Fibroblast of lung (primary cell): ENCODE data around the gene CMTM1. TPM values are rescaled to one million over a fixed set of nuclear protein-coding genes. Genes with fewer than 3 reads are reported as not detected.
"Not testable (repeated sequence)": the region's sequence is repeated elsewhere in the genome, so short reads cannot be mapped to it uniquely, and the experiment has no call there.

Experiments
- DNase-seq, 2 donors: peaks; one replicate each; pipeline versions ENCODE4 v3.0.0 to v3.0.0-alpha.2; 2010; ENCODE audit warnings: low read depth in 2 of 2
- H2AFZ ChIP-seq: 2 replicates; pipeline ENCODE4 v1.5.1; 2012; ENCODE audit warnings: low read length, control low read depth, inconsistent platforms
- H3K27ac ChIP-seq: 2 replicates; pipeline ENCODE4 v1.5.1; 2011; ENCODE audit warnings: low read length, control low read depth; ENCODE audit not compliant: insufficient read depth
- H3K27me3 ChIP-seq: 2 replicates; pipeline ENCODE4 v1.5.1; 2011; ENCODE audit warnings: mild to moderate bottlenecking, low read length; ENCODE audit not compliant: control insufficient read depth, insufficient read depth
- H3K36me3 ChIP-seq: 2 replicates; pipeline ENCODE4 v1.5.1; 2011; ENCODE audit warnings: low read length; ENCODE audit not compliant: control insufficient read depth, insufficient read depth
- H3K4me1 ChIP-seq: 2 replicates; pipeline ENCODE4 v1.5.1; 2011; ENCODE audit warnings: low read length; ENCODE audit not compliant: control insufficient read depth, insufficient read depth; ENCODE audit errors: extremely low read depth
- H3K4me2 ChIP-seq: 2 replicates; pipeline ENCODE4 v1.5.1; 2011; ENCODE audit warnings: low read length, control low read depth; ENCODE audit not compliant: insufficient read depth; ENCODE audit errors: extremely low read depth
- H3K4me3 ChIP-seq, 4 experiments: fragments of 200-600 bp in 1 of 4; sonication (generic) in 1 of 4; replicated peaks in 1 of 4; 2 replicates each; pipeline ENCODE4 v1.5.1; 2011 to 2016; ENCODE audit warnings: low read length in 4 of 4, low read depth in 3 of 4, mild to moderate bottlenecking in 3 of 4, control low read depth in 2 of 4, inconsistent platforms in 1 of 4, mixed read lengths in 1 of 4; ENCODE audit not compliant: insufficient read depth in 1 of 4; ENCODE audit errors: control extremely low read depth in 1 of 4
- H3K79me2 ChIP-seq: 2 replicates; pipeline ENCODE4 v1.5.1; 2012; ENCODE audit warnings: mild to moderate bottlenecking, low read length, inconsistent platforms; ENCODE audit not compliant: control insufficient read depth, insufficient read depth
- H3K9ac ChIP-seq: 2 replicates; pipeline ENCODE4 v1.5.1; 2011; ENCODE audit warnings: mild to moderate bottlenecking, low read length, control low read depth; ENCODE audit not compliant: insufficient read depth
- H3K9me3 ChIP-seq: 2 replicates; pipeline ENCODE4 v1.5.1; 2012; ENCODE audit warnings: low read depth, low read length; ENCODE audit not compliant: control insufficient read depth, insufficient read depth
- H4K20me1 ChIP-seq: 2 replicates; pipeline ENCODE4 v1.5.1; 2011; ENCODE audit warnings: low read length; ENCODE audit not compliant: control insufficient read depth, insufficient read depth; ENCODE audit errors: extremely low read depth
- EZH2 ChIP-seq: IDR thresholded peaks from 2 replicates; pipeline ENCODE4 v1.5.1; 2012; ENCODE audit warnings: low read length, control low read depth, mild to moderate bottlenecking; ENCODE audit errors: missing control alignments
- polyA plus RNA-seq, 2 donors: library from polyadenylated mRNA; depleted of rRNA in 1 of 2; stranded (reverse) in 1 of 2; unstranded in 1 of 2; fragments of >200 nt; gene quantifications; 2 replicates each; pipeline ENCODE4 v1.2.1, GENCODE V29; 2011 to 2012; ENCODE audit warnings: missing spikeins in 1 of 2
- total RNA-seq: library from RNA; depleted of rRNA; stranded (reverse); fragments of >200 nt; gene quantifications from 2 replicates; pipeline ENCODE4 v1.2.1, GENCODE V29; 2014
- TF ChIP-seq, protein P1 (sequence below), 2 donors: IDR thresholded peaks in 1 of 2; conservative IDR thresholded peaks in 1 of 2; 1 replicate in 1 of 2; 2 replicates in 1 of 2; pipeline ENCODE4 v1.5.1; 2011 to 2012; ENCODE audit warnings: low read length in 2 of 2, control low read depth in 1 of 2, inconsistent platforms in 1 of 2, low read depth in 1 of 2, mild to moderate bottlenecking in 1 of 2

Gene CMTM1
- total and polyA plus RNA-seq, 2 donors (not counting 1 experiment from before 2014, with no cell fraction given), result 0.99 to 1.5 TPM

DNA sequence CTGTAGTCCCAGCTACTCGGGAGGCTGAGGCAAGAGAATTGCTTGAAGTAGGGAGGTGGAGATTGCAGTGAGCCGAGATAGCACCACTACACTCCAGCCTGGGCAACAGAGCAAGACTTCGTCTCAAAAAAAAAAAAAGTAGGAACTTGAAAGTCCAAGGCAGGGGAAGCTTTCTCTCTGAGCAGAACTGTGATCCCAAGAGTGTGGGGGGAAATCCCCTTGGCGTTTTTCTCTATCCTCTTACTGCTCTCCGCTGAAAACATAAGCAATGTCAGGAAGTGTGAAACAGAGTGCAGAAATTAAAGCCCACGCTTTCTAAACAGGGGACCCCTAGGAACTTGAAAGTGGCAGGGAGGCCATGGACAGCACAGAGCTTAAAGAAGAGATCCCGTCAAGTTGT lies 28.5 kb downstream of the CMTM1 start:
- Histone ChIP-seq H3K9ac (no peak overlapping the region), H3K36me3 (no peaks in the 10 kb centered on the region), H3K9me3 (no peaks in the 10 kb centered on the region), H2AFZ (no peak overlapping the region), H4K20me1 (no peaks in the 10 kb centered on the region), H3K4me1 (no peaks in the 10 kb centered on the region), H3K27ac (no peak overlapping the region), H3K27me3 (peaks cover 6% of the 10 kb centered on the region), H3K4me2 (no peak overlapping the region), H3K4me3 (no peak overlapping the region), H3K79me2 (no peaks in the 10 kb centered on the region)
- DNase-seq, result no peak
- TF ChIP-seq EZH2, result no peak
- TF ChIP-seq, protein P1, sequence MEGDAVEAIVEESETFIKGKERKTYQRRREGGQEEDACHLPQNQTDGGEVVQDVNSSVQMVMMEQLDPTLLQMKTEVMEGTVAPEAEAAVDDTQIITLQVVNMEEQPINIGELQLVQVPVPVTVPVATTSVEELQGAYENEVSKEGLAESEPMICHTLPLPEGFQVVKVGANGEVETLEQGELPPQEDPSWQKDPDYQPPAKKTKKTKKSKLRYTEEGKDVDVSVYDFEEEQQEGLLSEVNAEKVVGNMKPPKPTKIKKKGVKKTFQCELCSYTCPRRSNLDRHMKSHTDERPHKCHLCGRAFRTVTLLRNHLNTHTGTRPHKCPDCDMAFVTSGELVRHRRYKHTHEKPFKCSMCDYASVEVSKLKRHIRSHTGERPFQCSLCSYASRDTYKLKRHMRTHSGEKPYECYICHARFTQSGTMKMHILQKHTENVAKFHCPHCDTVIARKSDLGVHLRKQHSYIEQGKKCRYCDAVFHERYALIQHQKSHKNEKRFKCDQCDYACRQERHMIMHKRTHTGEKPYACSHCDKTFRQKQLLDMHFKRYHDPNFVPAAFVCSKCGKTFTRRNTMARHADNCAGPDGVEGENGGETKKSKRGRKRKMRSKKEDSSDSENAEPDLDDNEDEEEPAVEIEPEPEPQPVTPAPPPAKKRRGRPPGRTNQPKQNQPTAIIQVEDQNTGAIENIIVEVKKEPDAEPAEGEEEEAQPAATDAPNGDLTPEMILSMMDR (conservative IDR thresholded peaks at IDR 0.05 in 1 of 2, IDR thresholded peaks at IDR 0.05 in 1 of 2; ENCODE audit: low read depth in 1 of 2, low read length in 2 of 2), result no peak

DNA sequence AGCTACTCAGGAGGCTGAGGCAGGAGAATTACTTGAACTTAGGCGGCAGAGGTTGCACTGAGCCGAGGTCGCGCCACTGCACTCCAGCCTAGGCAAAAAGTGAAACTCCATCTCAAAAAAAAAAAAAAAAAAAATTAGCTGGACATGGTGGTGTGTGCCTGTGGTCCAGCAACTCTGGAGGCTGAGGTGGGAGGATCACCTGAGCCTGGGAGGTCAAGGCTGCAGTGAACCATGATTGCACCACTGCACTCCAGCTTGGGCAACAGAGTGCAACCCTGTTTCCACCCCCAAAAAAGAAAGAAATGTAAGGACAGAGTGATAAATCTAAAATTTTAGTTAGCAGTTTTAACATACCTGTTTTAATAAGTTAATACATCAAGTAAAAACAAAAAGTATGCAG lies 30.3 kb downstream of the CMTM1 start:
- not testable (repeated sequence) for H3K79me2 ChIP-seq, H3K4me1 ChIP-seq, H3K9ac ChIP-seq, H3K4me3 ChIP-seq, DNase-seq, H2AFZ ChIP-seq, H4K20me1 ChIP-seq, H3K36me3 ChIP-seq, H3K27me3 ChIP-seq, H3K9me3 ChIP-seq, H3K27ac ChIP-seq, H3K4me2 ChIP-seq

DNA sequence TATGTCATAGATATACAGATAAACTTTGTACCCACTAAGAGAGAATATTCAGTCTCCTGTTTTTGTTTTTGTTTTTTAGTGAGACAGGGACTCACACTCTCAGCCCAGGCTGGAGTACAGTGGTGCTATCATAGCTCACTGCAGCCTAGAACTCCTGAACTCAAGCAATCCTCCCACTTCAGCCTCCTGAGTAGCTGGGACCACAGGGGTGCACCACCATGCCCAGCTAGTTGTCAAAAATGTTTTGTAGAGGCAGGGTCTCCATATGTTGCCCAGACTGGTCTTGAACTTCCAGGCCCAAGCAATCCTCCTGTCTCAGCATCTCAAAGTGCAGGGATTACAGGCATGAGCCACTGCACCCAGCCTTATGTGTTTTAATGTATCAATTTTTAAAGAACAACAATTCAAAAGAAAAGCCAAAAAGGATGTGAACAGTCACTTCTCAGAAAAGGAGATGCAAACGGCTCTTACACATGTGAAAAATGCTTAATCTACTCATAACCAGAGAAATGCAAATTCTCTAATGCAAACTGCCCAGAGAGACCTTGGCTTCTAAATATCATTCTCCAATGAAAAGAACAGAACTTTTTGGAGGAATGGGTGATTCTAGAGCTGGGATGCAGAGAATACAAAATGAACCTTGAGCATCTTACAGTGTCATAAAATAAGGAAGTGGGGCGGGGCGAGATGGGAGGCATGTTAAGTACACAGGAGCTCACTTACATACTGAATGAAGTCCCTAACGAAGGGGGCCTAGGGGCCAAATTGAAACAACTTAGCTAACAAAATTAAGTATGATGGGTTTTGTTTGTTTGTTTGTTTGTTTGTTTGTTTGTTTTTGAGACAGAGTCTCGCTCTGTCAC lies 31.0 kb downstream of the CMTM1 start:
- TF ChIP-seq, protein P1 (conservative IDR thresholded peaks at IDR 0.05 in 1 of 2, IDR thresholded peaks at IDR 0.05 in 1 of 2; ENCODE audit: low read depth in 1 of 2, low read length in 2 of 2), result no peak
- no peak for TF ChIP-seq EZH2
- H3K79me2 ChIP-seq, result no peaks in the 10 kb centered on the region
- no peak for DNase-seq
- H3K9me3 ChIP-seq, result no peaks in the 10 kb centered on the region
- H3K27me3 ChIP-seq, result peaks cover 9% of the 10 kb centered on the region
- no peak overlapping the region for H3K27ac ChIP-seq
- no peak overlapping the region for H2AFZ ChIP-seq
- H3K4me1 ChIP-seq, result no peaks in the 10 kb centered on the region
- H4K20me1 ChIP-seq, result no peaks in the 10 kb centered on the region
- no peaks in the 10 kb centered on the region for H3K36me3 ChIP-seq
- H3K4me2 ChIP-seq, result no peak overlapping the region
- no peak overlapping the region for H3K4me3 ChIP-seq
- no peak overlapping the region for H3K9ac ChIP-seq
